Aorta (tissue), 5 donors: ENCODE data around the gene ARID1B. TPM values are rescaled to one million over a fixed set of nuclear protein-coding genes. Genes with fewer than 3 reads are reported as not detected.

Experiments
- ATAC-seq: fragments of 200-7000 bp; cut with Tn5 transposase; one replicate; pipeline ENCODE4 v1.9.1; 2022; ENCODE audit warnings: moderate library complexity; ENCODE audit not compliant: low FRiP score
- DNase-seq, 2 donors: peaks; one replicate each; pipeline ENCODE4 v3.0.0-alpha.2; 2020
- H3K27ac ChIP-seq, 2 donors: one replicate each; pipeline ENCODE4 v1.5.1; 2013; ENCODE audit warnings: low read length in 2 of 2, mild to moderate bottlenecking in 2 of 2, moderate library complexity in 2 of 2, control low read depth in 1 of 2, inconsistent platforms in 1 of 2, low read depth in 1 of 2
- H3K27me3 ChIP-seq, 2 donors: one replicate each; pipeline ENCODE4 v1.6.1; 2013; ENCODE audit warnings: control low read depth in 1 of 2, low read length in 1 of 2, mild to moderate bottlenecking in 1 of 2, moderate library complexity in 1 of 2; ENCODE audit not compliant: insufficient read depth in 2 of 2, control insufficient read depth in 1 of 2
- H3K36me3 ChIP-seq, 2 donors: one replicate each; pipeline ENCODE4 v1.6.1; 2013; ENCODE audit warnings: control low read depth in 1 of 2, low read length in 1 of 2, mild to moderate bottlenecking in 1 of 2; ENCODE audit not compliant: insufficient read depth in 2 of 2, control insufficient read depth in 1 of 2
- H3K4me1 ChIP-seq, 2 donors: one replicate each; pipeline ENCODE4 v1.6.1; 2013; ENCODE audit warnings: low read length in 2 of 2, control low read depth in 1 of 2, mild to moderate bottlenecking in 1 of 2, moderate library complexity in 1 of 2; ENCODE audit not compliant: insufficient read depth in 2 of 2, control insufficient read depth in 1 of 2
- H3K4me3 ChIP-seq, 2 donors: one replicate each; pipeline ENCODE4 v1.5.1; 2013; ENCODE audit warnings: low read length in 2 of 2, control low read depth in 1 of 2, mild to moderate bottlenecking in 1 of 2
- H3K9me3 ChIP-seq: one replicate; pipeline ENCODE4 v1.6.1; 2013; ENCODE audit warnings: mild to moderate bottlenecking, low read length; ENCODE audit not compliant: control insufficient read depth
- WGBS, 2 donors: extraction: QIAGEN DNeasy Blood & Tissue Kit; methylation state at CpG; one replicate each; pipeline ENCODE4 v1.1.7; 2013; 5-methylcytosine and 5-hydroxymethylcytosine counted together
- intact Hi-C, 2 donors: fragments of 100-400 bp; cut with DNase I; formaldehyde crosslinking; loops; one replicate each; pipeline versions ENCODE4 v1.14.2 to v1.15.0; 2022
- polyA plus RNA-seq, 2 donors: library from polyadenylated mRNA; stranded (reverse); fragments of 200-250 nt; gene quantifications; one replicate each; pipeline ENCODE4 v1.2.3, GENCODE V29; 2013
- total RNA-seq, 2 donors: library from RNA; stranded (reverse); fragmentation: NEBNext Ultra II Directional; extraction: Animal tissue kit (Norgen Biotek cat#: 25700); gene quantifications; one replicate each; pipeline ENCODE4 v1.2.1, GENCODE V29; 2021
- donor health status: healthy with polysubstance abuse.
- donor health status: Bipolar disorder and iron deficiency.
- donor health status: DM: no; HTN: no; CAD: no.
- donor health status: DM: no; HTN: no; CAD: no.
- donor health status: DM: yes; HTN: yes; CAD: no.

ARID1B gene
- total and polyA plus RNA-seq, 4 donors: 6.5 to 143 (median 54.5) TPM

- peaks cover 2 to 4% of the 10 kb centered on the region in 2 donors for H3K4me1 ChIP-seq
- H3K36me3 ChIP-seq: no peaks in the 10 kb centered on the region
- WGBS, 2 donors: 98% methylated on average over 4 of the region's 4 CpGs
- intact Hi-C loops: no loop called here
- H3K27me3 ChIP-seq: no peaks in the 10 kb centered on the region
- DNase-seq: no peak
- no peak overlapping the region for H3K4me3 ChIP-seq
- ATAC-seq: no peak
- H3K27ac ChIP-seq: no peak overlapping the region
- H3K9me3 ChIP-seq: no peaks in the 10 kb centered on the region
Observed at GRCh38 chr6:156910011-156910334, 132.8 kb downstream of the ARID1B start.

- ATAC-seq (no peak), DNase-seq (no peak)
- Histone ChIP-seq H3K27ac (no peak overlapping the region), H3K36me3 (no peaks in the 10 kb centered on the region), H3K27me3 (no peaks in the 10 kb centered on the region), H3K4me1 (peaks cover 2 to 4% of the 10 kb centered on the region in 2 donors), H3K4me3 (no peak overlapping the region), H3K9me3 (no peaks in the 10 kb centered on the region)
- 79 to 85% methylated on average over 1 of the region's 1 CpG for WGBS, 2 donors
- intact Hi-C loops: no loop called here
Observed at GRCh38 chr6:156910938-156911337, 133.8 kb downstream of the ARID1B start.

GRCh38 chr6:156911581-156911980 is 134.4 kb downstream of the ARID1B start:
- no peaks in the 10 kb centered on the region for H3K9me3 ChIP-seq
- ATAC-seq: no peak

GRCh38 chr6:156912431-156912830 is 135.3 kb downstream of the ARID1B start:
- intact Hi-C loops: no loop called here
- no peak for ATAC-seq

More at GRCh38 chr6:156911581-156911980, 134.4 kb downstream of the ARID1B start:
- DNase-seq: no peak
- peaks cover 2 to 4% of the 10 kb centered on the region in 2 donors for H3K4me1 ChIP-seq
- no peaks in the 10 kb centered on the region for H3K27me3 ChIP-seq
- H3K27ac ChIP-seq: no peak overlapping the region
- no peaks in the 10 kb centered on the region for H3K36me3 ChIP-seq
- H3K4me3 ChIP-seq: no peak overlapping the region
- intact Hi-C loops: no loop called here
- WGBS, 2 donors: 84 to 87% methylated on average over 2 of the region's 2 CpGs

GRCh38 chr6:156914181-156914580 is 137.0 kb downstream of the ARID1B start:
- H3K9me3 ChIP-seq: no peaks in the 10 kb centered on the region
- 96 to 97% methylated on average over 7 of the region's 7 CpGs for WGBS, 2 donors
- no peak overlapping the region for H3K4me3 ChIP-seq
- H3K27me3 ChIP-seq: no peaks in the 10 kb centered on the region
- H3K27ac ChIP-seq: no peak overlapping the region
- no peak for ATAC-seq
- H3K36me3 ChIP-seq: no peaks in the 10 kb centered on the region
- peaks cover 3 to 4% of the 10 kb centered on the region in 2 donors for H3K4me1 ChIP-seq
- DNase-seq: no peak
- intact Hi-C loops: no loop called here

More at GRCh38 chr6:156912431-156912830, 135.3 kb downstream of the ARID1B start:
- H3K4me3 ChIP-seq: no peak overlapping the region
- DNase-seq: no peak
- no peaks in the 10 kb centered on the region for H3K27me3 ChIP-seq
- H3K4me1 ChIP-seq: peaks cover 3 to 4% of the 10 kb centered on the region in 2 donors
- H3K27ac ChIP-seq: no peak overlapping the region
- H3K36me3 ChIP-seq: no peaks in the 10 kb centered on the region
- H3K9me3 ChIP-seq: no peaks in the 10 kb centered on the region

GRCh38 chr6:156916130-156916801 is 139.1 kb downstream of the ARID1B start:
- no peaks in the 10 kb centered on the region for H3K36me3 ChIP-seq
- no peaks in the 10 kb centered on the region for H3K27me3 ChIP-seq
- 67 to 68% methylated on average over 11 of the region's 11 CpGs for WGBS, 2 donors
- peaks cover 2 to 6% of the 10 kb centered on the region in 2 donors for H3K4me1 ChIP-seq
- DNase-seq (no peak), ATAC-seq (no peak)
- H3K9me3 ChIP-seq: no peaks in the 10 kb centered on the region
- no peak overlapping the region for H3K27ac ChIP-seq
- intact Hi-C loops: no loop called here
- no peak overlapping the region for H3K4me3 ChIP-seq

GRCh38 chr6:156917213-156917612 is 140.0 kb downstream of the ARID1B start:
- WGBS, 2 donors: 77 to 79% methylated on average over 5 of the region's 5 CpGs
- DNase-seq: no peak
- no peaks in the 10 kb centered on the region for H3K27me3 ChIP-seq

GRCh38 chr6:156918647-156919046 is 141.5 kb downstream of the ARID1B start:
- no peaks in the 10 kb centered on the region for H3K9me3 ChIP-seq
- DNase-seq: no peak
- 16 to 25% methylated on average over 7 of the region's 7 CpGs for WGBS, 2 donors

More at GRCh38 chr6:156917213-156917612, 140.0 kb downstream of the ARID1B start:
- no peak overlapping the region for H3K4me3 ChIP-seq
- no peak overlapping the region for H3K27ac ChIP-seq
- no peaks in the 10 kb centered on the region for H3K9me3 ChIP-seq
- no peaks in the 10 kb centered on the region for H3K36me3 ChIP-seq
- intact Hi-C loops: no loop called here
- ATAC-seq: no peak
- H3K4me1 ChIP-seq: peaks cover 2 to 9% of the 10 kb centered on the region in 2 donors

GRCh38 chr6:156919370-156919769 is 142.2 kb downstream of the ARID1B start:
- DNase-seq (no peak), ATAC-seq (no peak)
- no peak overlapping the region for H3K4me3 ChIP-seq
- H3K27ac ChIP-seq: no peak overlapping the region
- no peaks in the 10 kb centered on the region for H3K36me3 ChIP-seq
- H3K9me3 ChIP-seq: no peaks in the 10 kb centered on the region
- no peaks in the 10 kb centered on the region for H3K27me3 ChIP-seq
- intact Hi-C loops: no loop called here
- 95% methylated on average over 2 of the region's 2 CpGs for WGBS, 2 donors
- peaks cover 2 to 5% of the 10 kb centered on the region in 2 donors for H3K4me1 ChIP-seq

More at GRCh38 chr6:156918647-156919046, 141.5 kb downstream of the ARID1B start:
- no peaks in the 10 kb centered on the region for H3K27me3 ChIP-seq
- H3K4me1 ChIP-seq: peaks cover 2 to 5% of the 10 kb centered on the region in 2 donors
- ATAC-seq: no peak
- intact Hi-C loops: no loop called here
- no peak overlapping the region for H3K27ac ChIP-seq
- no peak overlapping the region for H3K4me3 ChIP-seq
- H3K36me3 ChIP-seq: no peaks in the 10 kb centered on the region
